Activated naive CD4-positive, alpha-beta T cell treated with anti-CD3 and anti-CD28 coated beads, Interleukin-2, amount 50 U/mL, for 24 hours (primary cell): ENCODE data around the gene DDC.

ENCODE experiments used
- H3K27ac Mint-ChIP-seq: one replicate; pipeline ENCODE4 v1.8.0; 2021; ENCODE audit warnings: mild to moderate bottlenecking, mixed read lengths
- H3K27me3 Mint-ChIP-seq: one replicate; pipeline ENCODE4 v1.8.0; 2021; ENCODE audit warnings: mixed read lengths
- H3K36me3 Mint-ChIP-seq: one replicate; pipeline ENCODE4 v1.8.0; 2021; ENCODE audit warnings: mixed read lengths
- H3K4me1 Mint-ChIP-seq: one replicate; pipeline ENCODE4 v1.8.0; 2021; ENCODE audit warnings: mixed read lengths
- H3K4me3 Mint-ChIP-seq: one replicate; pipeline ENCODE4 v1.8.0; 2021; ENCODE audit warnings: mild to moderate bottlenecking, mixed read lengths
- H3K9me3 Mint-ChIP-seq: one replicate; pipeline ENCODE4 v1.8.0; 2021; ENCODE audit warnings: mixed read lengths

The DDC gene, protein sequence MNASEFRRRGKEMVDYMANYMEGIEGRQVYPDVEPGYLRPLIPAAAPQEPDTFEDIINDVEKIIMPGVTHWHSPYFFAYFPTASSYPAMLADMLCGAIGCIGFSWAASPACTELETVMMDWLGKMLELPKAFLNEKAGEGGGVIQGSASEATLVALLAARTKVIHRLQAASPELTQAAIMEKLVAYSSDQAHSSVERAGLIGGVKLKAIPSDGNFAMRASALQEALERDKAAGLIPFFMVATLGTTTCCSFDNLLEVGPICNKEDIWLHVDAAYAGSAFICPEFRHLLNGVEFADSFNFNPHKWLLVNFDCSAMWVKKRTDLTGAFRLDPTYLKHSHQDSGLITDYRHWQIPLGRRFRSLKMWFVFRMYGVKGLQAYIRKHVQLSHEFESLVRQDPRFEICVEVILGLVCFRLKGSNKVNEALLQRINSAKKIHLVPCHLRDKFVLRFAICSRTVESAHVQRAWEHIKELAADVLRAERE

DNA sequence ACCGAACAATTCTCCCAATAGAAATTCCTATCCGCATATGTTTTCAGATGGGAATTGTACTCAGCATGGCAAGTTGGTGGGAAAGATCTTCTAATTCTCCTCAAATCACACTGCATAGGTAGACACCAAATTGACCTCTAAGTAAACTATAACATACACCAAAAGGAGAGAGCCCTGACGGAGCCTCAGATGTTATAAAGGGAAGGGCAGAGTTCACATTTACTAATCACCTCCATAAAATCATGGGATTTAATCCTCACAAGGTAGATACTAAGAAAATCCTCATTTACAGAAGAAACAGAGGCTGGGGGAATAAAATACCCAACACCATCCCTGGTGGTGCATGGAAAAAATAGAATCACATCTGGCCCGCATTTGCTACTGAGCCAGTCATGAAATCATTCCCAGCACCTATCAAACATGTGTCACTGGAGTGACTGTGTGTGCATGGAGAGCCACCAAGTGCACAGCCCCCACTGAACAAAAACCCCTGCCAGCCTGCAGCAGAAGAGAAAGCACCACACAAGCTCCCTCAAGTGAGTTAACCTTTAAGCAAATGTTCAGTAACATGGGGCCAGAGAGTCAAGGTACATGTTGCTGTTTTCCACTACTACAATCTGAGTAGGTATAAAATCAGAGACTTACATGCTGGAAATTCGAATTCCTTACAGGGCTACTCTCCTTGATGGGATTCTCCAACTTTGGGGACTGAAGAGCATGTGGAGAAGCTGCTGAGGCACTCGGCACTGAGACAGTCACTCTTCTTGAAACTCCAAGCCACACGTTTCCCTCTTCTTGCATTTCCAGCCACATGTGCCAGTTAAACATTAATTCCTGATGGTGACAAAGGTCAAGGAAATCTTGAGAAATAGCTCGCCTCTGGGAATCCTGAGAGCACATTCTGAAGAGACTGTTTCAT lies at the start of gene DDC:
Gene DDC, minus strand, starts transcription at position 766 of the 919 bp plus-strand sequence. CDS start 21,320 bp downstream, outside the sequence.
- Mint-ChIP-seq H3K27me3 (no peaks in the 10 kb centered on the region), H3K36me3 (no peaks in the 10 kb centered on the region), H3K27ac (no peak within 1 kb of the TSS), H3K9me3 (no peaks in the 10 kb centered on the region), H3K4me1 (no peaks in the 10 kb centered on the region), H3K4me3 (no peak within 1 kb of the TSS)

DNA sequence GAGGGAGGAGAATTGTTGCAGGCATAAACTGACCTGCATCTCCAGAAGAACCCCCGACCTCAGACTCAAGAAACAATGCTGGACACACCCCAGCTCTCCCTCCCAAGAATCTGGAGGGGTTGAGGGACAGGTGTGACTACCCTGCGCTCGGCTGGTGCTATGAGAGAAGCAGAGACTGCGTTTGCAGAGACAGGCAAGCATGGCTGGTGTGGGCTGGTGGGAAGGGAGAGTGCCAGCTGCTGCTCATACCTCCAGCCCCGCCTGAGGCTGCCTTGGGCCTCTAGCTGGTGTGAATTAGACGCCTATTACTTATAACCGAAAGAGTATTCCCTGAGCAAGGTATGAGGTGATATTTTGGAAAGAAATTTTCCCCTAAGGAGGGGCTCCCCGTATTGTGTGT lies 48.3 kb upstream of the DDC start:
- Mint-ChIP-seq H3K36me3 (no peaks in the 10 kb centered on the region), H3K27ac (no peak overlapping the region), H3K9me3 (no peaks in the 10 kb centered on the region), H3K27me3 (no peaks in the 10 kb centered on the region), H3K4me1 (peaks cover 22% of the 10 kb centered on the region), H3K4me3 (no peak overlapping the region)

- no peaks in the 10 kb centered on the region for H3K9me3 Mint-ChIP-seq
- peaks cover 29% of the 10 kb centered on the region for H3K4me1 Mint-ChIP-seq
- peaks cover 2% of the 10 kb centered on the region for H3K36me3 Mint-ChIP-seq
- no peak overlapping the region for H3K4me3 Mint-ChIP-seq
- no peaks in the 10 kb centered on the region for H3K27me3 Mint-ChIP-seq
- no peak overlapping the region for H3K27ac Mint-ChIP-seq
Measured at GRCh38 chr7:50612704-50613103, 47.5 kb upstream of the DDC start.

- Mint-ChIP-seq H3K9me3 (no peaks in the 10 kb centered on the region), H3K27me3 (no peaks in the 10 kb centered on the region), H3K4me1 (peaks cover 32% of the 10 kb centered on the region), H3K36me3 (peaks cover 2% of the 10 kb centered on the region), H3K27ac (no peak overlapping the region), H3K4me3 (peak overlapping the region; percentile 17)
Measured at GRCh38 chr7:50610521-50611277, 45.5 kb upstream of the DDC start.

DNA sequence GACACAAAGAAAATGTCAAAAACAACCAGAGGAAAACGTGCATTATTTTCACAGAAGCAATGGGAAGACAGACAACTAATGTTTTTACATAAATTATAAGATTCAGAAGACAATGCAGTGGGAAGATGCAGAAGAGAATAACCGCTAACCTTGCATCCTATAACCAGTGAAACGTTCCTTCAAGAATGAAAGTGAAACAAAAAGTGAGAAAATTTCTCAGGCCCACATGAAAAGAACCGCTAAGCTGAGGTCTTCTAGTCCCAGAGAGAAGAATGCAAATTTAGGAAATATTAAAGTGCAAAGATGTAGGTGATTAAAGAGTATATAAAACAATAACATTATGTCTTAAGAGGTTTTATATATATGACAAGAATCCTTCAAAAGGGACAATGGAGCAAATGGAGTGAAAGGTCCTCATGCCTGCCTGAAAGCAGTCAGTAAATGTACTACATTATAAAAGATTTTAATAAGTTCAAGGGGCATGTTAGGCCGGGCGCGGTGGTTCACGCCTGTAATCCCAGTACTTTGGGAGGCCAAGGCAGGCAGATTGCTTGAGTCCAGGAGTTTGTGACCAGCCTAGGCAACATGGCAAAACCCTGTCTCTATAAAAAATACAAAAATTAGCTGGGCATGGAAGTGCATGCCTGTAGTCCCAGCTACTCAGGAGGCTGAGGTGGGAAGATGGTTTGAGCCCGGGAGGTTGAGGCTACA lies 43.1 kb upstream of the DDC start:
- Mint-ChIP-seq H3K9me3 (no peaks in the 10 kb centered on the region), H3K36me3 (peaks cover 2% of the 10 kb centered on the region), H3K4me1 (peaks cover 32% of the 10 kb centered on the region), H3K27ac (peak overlapping the region; percentile 15), H3K27me3 (no peaks in the 10 kb centered on the region), H3K4me3 (peak overlapping the region; percentile 40)

DNA sequence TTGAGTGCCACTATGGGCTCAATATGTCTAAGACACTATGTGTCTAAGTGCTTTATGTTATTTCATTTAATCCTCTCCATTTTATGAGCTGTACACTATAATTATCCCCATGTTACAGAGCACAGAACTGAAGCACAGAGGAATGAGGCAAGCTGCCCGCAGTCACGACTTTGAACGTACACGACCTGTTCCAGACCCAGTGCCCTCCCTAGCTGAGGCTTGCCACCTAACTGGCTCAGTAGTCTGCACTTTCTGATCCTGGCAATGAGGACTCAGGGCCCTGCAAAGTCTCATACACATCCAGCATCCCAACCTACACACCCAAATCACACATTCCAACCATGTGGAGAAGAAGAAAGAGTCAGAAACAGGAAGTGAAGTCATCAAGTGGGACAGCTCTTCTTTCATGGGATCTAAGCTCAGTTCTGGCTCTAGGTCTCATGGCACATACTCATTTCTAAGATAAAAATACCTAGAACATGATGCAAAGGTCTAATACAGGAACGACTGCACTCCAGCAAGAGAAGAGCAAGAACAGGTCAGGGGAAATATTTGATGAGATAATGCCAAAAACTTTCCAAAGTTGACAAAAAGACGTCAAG lies 42.4 kb upstream of the DDC start:
- no peak overlapping the region for H3K27ac Mint-ChIP-seq
- peaks cover 4% of the 10 kb centered on the region for H3K36me3 Mint-ChIP-seq
- peaks cover 32% of the 10 kb centered on the region for H3K4me1 Mint-ChIP-seq
- no peaks in the 10 kb centered on the region for H3K27me3 Mint-ChIP-seq
- H3K9me3 Mint-ChIP-seq = no peaks in the 10 kb centered on the region
- peak overlapping the region; percentile 40 for H3K4me3 Mint-ChIP-seq

DNA sequence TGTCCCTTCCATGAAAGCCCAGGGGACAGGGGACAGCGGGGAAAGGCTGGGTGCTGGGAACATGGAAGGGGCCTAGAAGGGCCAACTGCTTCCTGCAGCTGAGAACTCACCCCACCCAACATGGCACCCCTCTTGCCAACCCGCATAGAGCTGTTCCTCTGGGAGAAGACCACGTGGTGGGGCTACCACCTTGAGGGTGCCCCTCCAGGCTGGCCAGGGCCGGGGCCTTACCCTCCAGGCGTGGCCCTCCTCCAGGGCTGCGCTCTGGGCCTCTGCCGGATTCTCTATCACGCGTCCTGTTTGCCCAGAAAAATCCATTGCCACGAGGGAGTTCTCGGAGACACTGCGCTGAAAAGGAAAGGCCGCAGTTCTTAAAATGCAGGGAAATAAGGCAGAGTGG lies 39.9 kb upstream of the DDC start:
- no peaks in the 10 kb centered on the region for H3K27me3 Mint-ChIP-seq
- no peak overlapping the region for H3K4me3 Mint-ChIP-seq
- H3K4me1 Mint-ChIP-seq = peaks cover 20% of the 10 kb centered on the region
- H3K36me3 Mint-ChIP-seq = peaks cover 4% of the 10 kb centered on the region
- no peaks in the 10 kb centered on the region for H3K9me3 Mint-ChIP-seq
- H3K27ac Mint-ChIP-seq = no peak overlapping the region

GRCh38 chr7:50603287-50603686 lies 38.1 kb upstream of the DDC start:
- no peaks in the 10 kb centered on the region for H3K27me3 Mint-ChIP-seq
- H3K9me3 Mint-ChIP-seq = no peaks in the 10 kb centered on the region
- H3K4me3 Mint-ChIP-seq = no peak overlapping the region
- H3K4me1 Mint-ChIP-seq = peaks cover 9% of the 10 kb centered on the region
- H3K36me3 Mint-ChIP-seq = peaks cover 5% of the 10 kb centered on the region
- no peak overlapping the region for H3K27ac Mint-ChIP-seq

- Mint-ChIP-seq H3K36me3 (peaks cover 4% of the 10 kb centered on the region), H3K9me3 (no peaks in the 10 kb centered on the region), H3K4me3 (no peak overlapping the region), H3K4me1 (peaks cover 4% of the 10 kb centered on the region), H3K27ac (peak overlapping the region; percentile 32), H3K27me3 (no peaks in the 10 kb centered on the region)
Measured at GRCh38 chr7:50599385-50599784, 34.2 kb upstream of the DDC start.

GRCh38 chr7:50598460-50599343 lies 33.5 kb upstream of the DDC start:
- peaks cover 4% of the 10 kb centered on the region for H3K36me3 Mint-ChIP-seq
- H3K4me3 Mint-ChIP-seq = no peak overlapping the region
- no peaks in the 10 kb centered on the region for H3K9me3 Mint-ChIP-seq
- no peak overlapping the region for H3K27ac Mint-ChIP-seq
- peaks cover 4% of the 10 kb centered on the region for H3K4me1 Mint-ChIP-seq
- H3K27me3 Mint-ChIP-seq = no peaks in the 10 kb centered on the region

DNA sequence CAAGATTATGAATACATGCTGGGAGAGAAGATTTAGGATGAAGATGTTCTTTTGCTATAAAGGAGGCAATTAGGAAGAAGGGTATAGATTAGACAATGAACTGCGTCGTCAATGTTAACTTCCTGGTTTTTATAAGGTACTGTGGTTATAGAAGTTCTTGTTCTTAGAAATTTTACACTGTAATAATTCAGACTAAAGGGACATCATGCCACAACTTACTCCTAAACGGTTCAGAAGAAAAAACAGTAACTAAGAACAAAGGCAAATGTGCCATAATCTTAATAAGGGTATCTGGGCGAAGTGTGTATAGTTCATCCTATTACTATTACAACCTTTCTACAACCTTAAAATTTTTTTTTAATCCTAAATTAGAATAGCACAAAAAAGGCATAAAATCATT lies 31.3 kb upstream of the DDC start:
- H3K4me3 Mint-ChIP-seq = no peak overlapping the region
- no peaks in the 10 kb centered on the region for H3K27me3 Mint-ChIP-seq
- peaks cover 4% of the 10 kb centered on the region for H3K36me3 Mint-ChIP-seq
- no peak overlapping the region for H3K27ac Mint-ChIP-seq
- no peaks in the 10 kb centered on the region for H3K9me3 Mint-ChIP-seq
- H3K4me1 Mint-ChIP-seq = peaks cover 4% of the 10 kb centered on the region

DNA sequence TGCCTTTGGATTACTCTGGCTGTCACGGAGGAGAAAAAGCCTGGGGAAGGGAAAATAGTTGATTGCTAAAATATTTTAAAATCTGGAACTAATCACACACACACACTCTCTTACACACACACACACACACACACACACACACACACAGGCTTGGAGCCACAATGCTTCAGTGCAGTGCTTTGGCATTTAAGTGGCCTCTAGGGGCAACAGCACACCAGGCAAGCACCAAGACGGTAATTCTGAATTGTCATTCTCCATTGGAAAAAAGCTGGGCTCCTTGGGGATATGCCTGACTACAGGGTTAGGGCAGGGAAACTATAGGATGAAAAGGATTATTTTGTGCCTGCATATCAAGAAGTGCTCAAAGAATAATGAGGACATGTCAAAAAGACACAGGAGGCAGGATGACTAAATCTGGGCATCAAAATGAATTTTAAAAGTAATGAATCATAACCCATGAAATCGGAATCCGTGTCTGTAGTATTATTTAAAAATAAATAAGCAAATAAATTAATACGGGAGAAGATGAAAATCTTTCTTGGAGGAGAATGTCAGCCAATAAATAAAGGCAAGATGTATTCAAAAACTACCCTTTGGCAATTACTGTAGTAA lies 30.4 kb upstream of the DDC start:
- no peak overlapping the region for H3K4me3 Mint-ChIP-seq
- no peaks in the 10 kb centered on the region for H3K27me3 Mint-ChIP-seq
- no peak overlapping the region for H3K27ac Mint-ChIP-seq
- peaks cover 4% of the 10 kb centered on the region for H3K4me1 Mint-ChIP-seq
- H3K9me3 Mint-ChIP-seq = no peaks in the 10 kb centered on the region
- peaks cover 4% of the 10 kb centered on the region for H3K36me3 Mint-ChIP-seq

- no peak overlapping the region for H3K27ac Mint-ChIP-seq
- no peak overlapping the region for H3K4me3 Mint-ChIP-seq
- peaks cover 4% of the 10 kb centered on the region for H3K4me1 Mint-ChIP-seq
Measured at GRCh38 chr7:50594734-50595485, 29.7 kb upstream of the DDC start.

More at GRCh38 chr7:50594734-50595485, 29.7 kb upstream of the DDC start:
- H3K9me3 Mint-ChIP-seq = no peaks in the 10 kb centered on the region
- peaks cover 4% of the 10 kb centered on the region for H3K36me3 Mint-ChIP-seq
- no peaks in the 10 kb centered on the region for H3K27me3 Mint-ChIP-seq
